ENCODE measurements around the gene MYH9. TPM values are rescaled to one million over a fixed set of nuclear protein-coding genes. Genes with fewer than 3 reads are reported as not detected.

The MYH9 gene
- polyA plus RNA-seq, 1 of the 3 experiments (the other 2 are of a cell fraction): 303 TPM

DNA sequence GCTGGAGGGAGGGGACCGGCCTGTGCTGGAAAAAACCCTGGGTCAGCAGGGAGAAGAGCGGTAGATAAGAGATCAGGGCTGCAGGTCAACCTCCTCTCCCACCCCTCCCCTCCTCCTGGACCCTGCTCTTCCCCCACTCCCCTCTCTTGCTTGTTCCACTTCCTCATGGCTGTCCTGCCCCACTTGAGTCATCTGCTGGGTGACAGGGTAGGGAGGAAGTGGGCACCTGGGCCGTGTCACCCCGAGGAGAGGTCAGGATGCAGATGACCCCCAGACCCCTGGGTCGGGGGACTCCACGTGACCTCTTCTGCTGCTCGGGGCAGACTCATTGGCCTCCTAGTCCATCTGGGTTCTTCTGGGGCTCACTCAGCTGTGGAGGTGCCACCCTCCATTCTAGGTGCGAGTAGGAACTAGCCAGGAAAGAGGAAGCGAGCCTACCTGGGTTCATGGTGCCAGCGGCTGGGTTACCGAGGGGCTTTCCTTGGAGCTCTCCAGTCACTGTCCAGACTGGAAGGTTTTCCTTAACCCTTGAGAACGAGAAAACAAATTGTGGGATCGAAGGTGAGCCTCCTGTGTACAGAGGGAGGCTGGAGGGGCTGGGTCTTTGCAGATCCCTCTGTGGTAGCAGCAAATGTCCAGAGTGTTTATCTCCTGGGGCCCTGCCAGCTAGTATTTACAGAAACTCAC lies 154.9 kb downstream of the MYH9 start (continued):
- TF ChIP-seq, protein P1, sequence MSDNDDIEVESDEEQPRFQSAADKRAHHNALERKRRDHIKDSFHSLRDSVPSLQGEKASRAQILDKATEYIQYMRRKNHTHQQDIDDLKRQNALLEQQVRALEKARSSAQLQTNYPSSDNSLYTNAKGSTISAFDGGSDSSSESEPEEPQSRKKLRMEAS (IDR thresholded peaks at IDR 0.05; ENCODE audit: low read depth): no peak
- TF ChIP-seq, protein P2, sequence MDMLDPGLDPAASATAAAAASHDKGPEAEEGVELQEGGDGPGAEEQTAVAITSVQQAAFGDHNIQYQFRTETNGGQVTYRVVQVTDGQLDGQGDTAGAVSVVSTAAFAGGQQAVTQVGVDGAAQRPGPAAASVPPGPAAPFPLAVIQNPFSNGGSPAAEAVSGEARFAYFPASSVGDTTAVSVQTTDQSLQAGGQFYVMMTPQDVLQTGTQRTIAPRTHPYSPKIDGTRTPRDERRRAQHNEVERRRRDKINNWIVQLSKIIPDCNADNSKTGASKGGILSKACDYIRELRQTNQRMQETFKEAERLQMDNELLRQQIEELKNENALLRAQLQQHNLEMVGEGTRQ (IDR thresholded peaks at IDR 0.05; ENCODE audit: borderline replicate concordance, low read depth, low read length): no peak
- TF ChIP-seq EZH2phosphoT487 (IDR thresholded peaks at IDR 0.05; ENCODE audit: borderline replicate concordance, low read depth): no peak
- no peak for TF ChIP-seq RXRA (IDR thresholded peaks at IDR 0.05; ENCODE audit: borderline replicate concordance, low read depth)
- no peak for TF ChIP-seq TCF12 (IDR thresholded peaks at IDR 0.05)
- no peak for TF ChIP-seq RAD21 (IDR thresholded peaks at IDR 0.05; ENCODE audit: low read length)
- TF ChIP-seq POLR2AphosphoS5 (IDR thresholded peaks at IDR 0.05; ENCODE audit: low read depth, low read length): no peak
- TF ChIP-seq RFX5 (IDR thresholded peaks at IDR 0.05; ENCODE audit: low read length): no peak
- no peak for TF ChIP-seq FOXM1 (IDR thresholded peaks at IDR 0.05; ENCODE audit: low read depth)
- no peak for TF ChIP-seq ELF1 (IDR thresholded peaks at IDR 0.05)
- no peak for TF ChIP-seq RCOR1 (IDR thresholded peaks at IDR 0.05; ENCODE audit: low read length)

Small RNA genes lying within 50 kb of the gene (small RNA-seq; reads per million reads assigned to genes)
- 0 reads per million in 7 experiments for gene MIR6819

Other genes starting within 250 kb of the MYH9 start
- gene APOL3, start 227.2 kb downstream of the MYH9 start, polyA plus RNA-seq (2012; rRNA removed): 0.21 and 1.1 TPM in 2 replicates
- 0.08 and 0.21 TPM in 2 replicates for gene APOL4, start 186.2 kb downstream of the MYH9 start, polyA plus RNA-seq (2012; rRNA removed)
- 8.3 and 9.4 TPM in 2 replicates for gene APOL2, start 148.4 kb downstream of the MYH9 start, polyA plus RNA-seq (2012; rRNA removed)
- 0.42 and 0.56 TPM in 2 replicates for gene APOL1, start 134.8 kb downstream of the MYH9 start, polyA plus RNA-seq (2012; rRNA removed)
- 251 and 284 TPM in 2 replicates for gene TXN2, start 93.7 kb upstream of the MYH9 start, polyA plus RNA-seq (2012; rRNA removed)
- 4.3 and 7.9 TPM in 2 replicates for gene FOXRED2, start 119.1 kb upstream of the MYH9 start, polyA plus RNA-seq (2012; rRNA removed)
- gene EIF3D, start 141.2 kb upstream of the MYH9 start, polyA plus RNA-seq (2012; rRNA removed): 423 and 498 TPM in 2 replicates

Data from SK-N-SH (cell line).